ENCODE measurements around the gene BTF3.

BTF3 gene

DNA sequence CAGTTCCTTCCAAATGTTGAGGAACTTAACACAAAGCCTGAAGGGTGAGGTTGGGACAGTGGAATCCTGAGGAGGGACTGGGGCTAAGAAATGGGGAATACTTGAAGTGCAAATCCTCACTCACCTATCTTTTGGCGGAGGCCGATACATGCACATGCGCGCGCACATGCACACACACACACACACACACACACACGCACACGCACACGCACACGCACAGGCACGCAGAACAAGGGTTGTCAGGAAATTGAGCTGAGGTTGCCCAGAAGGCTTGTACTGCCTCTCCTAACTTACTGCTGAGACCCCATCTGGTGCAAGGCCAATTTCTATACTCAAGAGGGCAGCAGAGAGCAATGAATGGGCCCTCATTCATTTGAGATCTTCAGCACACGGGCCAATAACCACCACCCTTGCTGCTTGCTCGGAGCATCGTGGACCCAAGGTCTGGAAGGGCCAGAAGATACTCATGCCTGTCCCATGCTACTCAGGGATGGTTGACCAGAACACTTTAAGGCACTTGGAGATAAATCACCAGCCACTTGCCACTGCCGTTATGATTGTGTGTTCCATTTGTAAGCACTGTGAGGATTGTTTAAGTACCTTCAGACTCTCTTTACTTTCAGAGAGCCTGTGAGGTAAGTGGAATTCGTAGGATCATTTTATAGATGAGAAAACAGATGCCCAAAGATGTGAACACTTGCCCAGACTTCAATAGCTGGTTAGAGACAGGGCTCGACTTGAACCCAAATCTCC is 21.5 kb downstream of the BTF3 start:
- in situ Hi-C loops (cut with MboI; ENCODE audit: low sequenced_read_pairs), result no loop called here

DNA sequence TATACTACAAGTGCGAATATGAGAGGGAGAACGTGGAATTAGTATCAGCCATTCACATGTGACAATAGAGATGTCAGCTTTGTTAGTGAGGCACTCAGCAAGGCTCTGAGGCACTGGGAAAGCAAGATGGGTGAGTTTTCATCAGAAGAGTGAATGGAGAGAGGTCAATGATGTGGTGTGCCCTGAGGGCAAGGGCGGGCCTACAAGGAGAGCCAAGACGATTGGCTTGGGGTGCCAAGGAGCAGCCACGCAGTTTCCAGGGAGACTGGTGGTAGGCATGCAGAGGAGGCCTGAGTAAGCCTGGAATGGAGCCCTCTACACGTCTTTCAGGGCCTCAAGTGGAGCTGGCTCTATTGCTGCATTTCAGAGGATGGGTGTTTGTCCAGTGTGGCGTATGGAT is 24.7 kb downstream of the BTF3 start:
- in situ Hi-C loops (cut with MboI; ENCODE audit: low sequenced_read_pairs), result no loop called here

DNA sequence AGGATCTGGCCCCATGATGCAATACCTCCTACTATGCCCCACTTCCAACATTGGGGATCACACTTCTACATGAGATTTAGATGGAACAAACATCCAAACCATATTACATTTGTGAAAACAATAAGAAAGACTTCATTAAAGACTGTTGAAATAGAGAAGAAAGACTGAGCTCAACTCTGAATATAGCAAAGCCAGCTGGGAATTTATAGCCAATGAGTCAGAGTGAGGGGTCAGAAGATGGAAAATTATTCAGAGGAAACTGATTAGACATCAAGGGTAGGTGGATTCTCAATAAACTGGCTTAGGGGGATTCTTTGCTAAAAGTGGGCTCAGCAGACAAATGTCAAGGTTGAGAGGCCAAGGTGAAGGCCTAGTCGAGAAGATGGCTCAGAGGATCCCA is 25.6 kb downstream of the BTF3 start:
- in situ Hi-C loops (cut with MboI; ENCODE audit: low sequenced_read_pairs), result no loop called here

DNA sequence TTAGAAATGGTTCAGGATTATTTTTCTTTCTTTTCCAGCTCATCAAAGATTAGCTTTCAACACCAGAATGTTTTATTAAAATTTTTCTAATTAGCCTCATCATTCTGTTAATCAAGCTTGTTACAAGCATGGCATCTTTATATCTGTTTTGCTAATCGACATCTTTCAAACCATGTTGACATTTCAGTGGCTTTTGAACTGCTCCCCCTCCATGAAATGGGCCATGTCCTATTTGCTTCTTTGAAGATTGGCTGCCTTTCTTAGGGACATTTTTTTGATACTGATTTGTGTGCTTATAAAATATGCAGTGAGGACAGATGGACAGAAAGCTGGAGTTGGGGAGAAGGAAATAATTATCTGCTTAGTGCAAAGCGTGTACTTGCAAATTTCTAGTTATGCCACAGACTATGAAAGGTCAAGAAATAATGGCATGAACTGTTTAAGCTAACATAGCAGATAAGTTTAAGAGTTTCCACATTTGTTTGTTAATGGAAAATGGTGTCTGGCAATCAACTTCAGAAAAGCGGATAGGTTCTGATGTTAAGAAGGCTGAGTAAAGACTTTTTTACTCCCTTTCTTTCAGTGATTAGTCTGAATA is 27.5 kb downstream of the BTF3 start:
- in situ Hi-C loops (cut with MboI; ENCODE audit: low sequenced_read_pairs), result no loop called here

DNA sequence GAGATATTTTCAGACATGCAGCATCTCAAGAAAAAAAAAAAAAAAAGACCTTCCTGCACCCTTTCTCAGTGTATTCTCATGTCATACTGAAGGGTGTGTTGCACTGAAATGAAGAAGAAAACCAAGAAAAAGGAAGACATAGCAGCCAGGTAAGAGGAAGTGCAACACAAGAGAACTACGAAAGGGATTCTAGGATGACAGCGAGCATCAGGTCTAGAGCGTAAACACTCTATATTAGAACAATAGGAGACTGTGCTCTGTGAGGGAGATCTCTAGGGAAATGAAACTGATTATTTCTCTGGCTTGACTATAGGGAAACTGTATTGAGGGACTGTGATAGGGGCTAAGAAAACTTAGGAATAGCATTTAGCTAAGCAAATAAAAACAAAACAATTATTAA is 30.0 kb downstream of the BTF3 start:
- in situ Hi-C loops (cut with MboI; ENCODE audit: low sequenced_read_pairs), result no loop called here

DNA sequence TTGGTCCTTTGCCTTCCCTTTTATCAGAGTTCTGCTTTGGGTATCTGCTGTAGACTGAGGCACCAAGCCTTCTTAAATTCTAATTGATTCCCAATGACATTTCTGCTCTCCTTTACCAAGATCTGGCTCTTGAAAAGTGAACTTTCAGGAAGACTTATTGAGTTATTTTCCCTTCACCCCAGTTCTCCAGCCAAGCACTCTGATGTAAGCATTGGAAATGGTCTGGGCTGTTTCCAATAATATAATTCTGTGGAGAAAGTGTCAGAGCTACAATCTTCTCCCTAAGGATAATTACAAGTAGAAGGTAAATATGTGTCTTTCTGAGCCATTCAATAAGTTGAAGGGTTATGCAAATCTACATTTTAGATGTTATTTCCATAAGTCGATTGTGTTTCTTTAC is 30.8 kb downstream of the BTF3 start:
- in situ Hi-C loops (cut with MboI; ENCODE audit: low sequenced_read_pairs), result no loop called here

DNA sequence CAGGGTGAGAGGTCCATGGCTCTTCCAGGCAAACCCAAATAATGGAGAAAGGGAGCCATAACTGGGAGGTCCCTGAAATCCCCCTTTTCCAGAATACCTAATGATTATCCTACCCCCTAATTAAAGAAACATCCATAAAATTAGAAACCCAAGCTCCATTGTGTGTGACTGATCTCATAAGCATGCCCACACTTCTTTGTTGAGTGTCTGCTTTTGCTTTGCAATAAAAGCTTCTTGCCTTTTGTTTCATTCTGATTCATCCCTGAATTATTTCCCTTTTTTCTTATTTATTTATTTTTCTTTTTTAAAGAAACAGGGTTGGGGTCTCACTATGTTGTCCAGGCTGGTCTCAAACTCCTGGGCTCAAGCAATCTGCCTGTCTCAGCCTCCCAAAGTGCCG is 33.1 kb downstream of the BTF3 start:
- in situ Hi-C loops (cut with MboI; ENCODE audit: low sequenced_read_pairs), result no loop called here

DNA sequence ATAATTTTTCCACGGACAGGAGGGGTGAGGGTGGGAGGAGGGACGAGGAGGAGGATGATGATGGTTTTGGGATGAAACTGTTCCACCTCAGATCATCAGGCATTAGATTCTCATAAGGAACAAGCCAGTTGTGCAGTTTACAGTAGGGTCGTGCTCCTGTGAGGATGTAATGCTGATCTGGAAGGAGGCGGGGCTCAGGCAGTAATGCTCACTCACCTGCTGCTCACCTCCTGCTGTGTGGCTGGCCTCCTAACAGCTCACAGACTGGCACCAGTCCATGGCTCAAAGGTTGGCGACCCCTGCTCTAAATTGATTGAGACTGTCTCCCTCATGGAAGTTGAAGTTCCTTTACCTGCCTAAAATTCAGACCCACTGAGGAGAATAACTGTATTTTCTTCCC is 34.0 kb downstream of the BTF3 start:
- in situ Hi-C loops (cut with MboI; ENCODE audit: low sequenced_read_pairs), result no loop called here

DNA sequence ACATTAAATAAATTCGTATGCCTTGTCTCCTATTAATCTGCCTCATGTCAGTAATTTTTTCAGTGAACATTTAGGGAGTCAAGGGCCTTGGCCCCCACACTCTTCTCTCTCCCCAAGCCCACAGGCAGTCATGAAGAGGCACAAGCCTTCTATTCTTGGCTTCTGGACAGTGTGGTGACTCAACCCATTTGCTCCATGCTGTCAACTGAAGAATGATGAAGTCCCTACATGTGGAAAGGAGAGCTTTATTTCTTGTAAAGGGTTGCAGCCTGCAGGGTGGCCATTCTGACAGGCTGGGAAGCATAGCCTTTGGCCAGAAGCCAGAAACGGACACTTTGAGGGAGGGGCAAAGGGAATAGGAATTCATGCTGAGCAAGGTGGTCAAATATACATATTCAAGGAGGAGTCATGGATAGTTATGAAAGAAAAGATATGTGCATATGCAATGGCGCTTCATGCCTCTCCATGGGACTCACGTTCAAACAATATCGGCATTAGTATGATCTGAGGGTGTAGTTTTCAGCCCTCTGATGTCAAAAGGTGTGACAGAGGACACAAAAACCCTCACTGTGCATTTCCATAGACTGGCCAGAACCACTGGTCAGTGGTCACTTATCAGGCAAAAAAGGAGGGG is 35.9 kb downstream of the BTF3 start:
- in situ Hi-C loops (cut with MboI; ENCODE audit: low sequenced_read_pairs), result no loop called here

DNA sequence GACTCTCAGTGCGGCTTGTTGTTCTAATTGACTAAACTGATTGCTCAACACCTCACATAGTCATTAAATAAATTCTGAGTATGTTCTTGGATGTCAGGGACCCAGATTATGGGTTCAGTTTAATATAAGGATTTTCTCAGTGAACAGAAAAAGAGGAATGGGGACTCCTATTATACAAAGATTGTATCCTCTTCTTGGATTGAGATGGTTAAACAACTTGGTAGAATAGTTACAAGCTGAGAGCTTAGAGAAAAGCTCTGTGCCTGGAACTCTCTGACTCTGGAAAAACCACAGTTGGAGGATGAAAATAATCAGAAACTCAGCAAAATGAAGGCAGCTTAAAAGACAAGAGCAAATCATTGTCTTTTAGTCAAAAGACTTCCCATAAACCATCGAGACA is 36.7 kb downstream of the BTF3 start:
- in situ Hi-C loops (cut with MboI; ENCODE audit: low sequenced_read_pairs), result no loop called here

DNA sequence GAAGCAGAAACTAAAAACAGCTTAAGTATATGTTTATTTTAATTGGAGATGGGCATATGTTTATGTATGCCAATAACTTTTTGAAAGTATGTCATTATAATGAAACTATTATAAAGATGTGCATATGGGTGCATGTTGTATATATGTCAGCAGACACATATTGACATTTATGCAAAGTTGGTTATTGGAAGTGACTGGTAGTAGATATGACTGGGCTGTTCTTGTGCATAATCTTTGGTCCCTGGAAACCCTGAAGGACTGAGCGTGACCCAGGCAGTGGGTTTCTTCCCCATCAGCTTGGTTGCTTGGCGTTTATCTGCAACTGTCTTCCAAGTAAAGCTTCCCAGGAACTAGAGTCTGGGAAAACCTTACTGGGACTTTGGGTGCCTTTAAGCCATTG is 41.5 kb downstream of the BTF3 start:
- in situ Hi-C loops (cut with MboI; ENCODE audit: low sequenced_read_pairs), result no loop called here

DNA sequence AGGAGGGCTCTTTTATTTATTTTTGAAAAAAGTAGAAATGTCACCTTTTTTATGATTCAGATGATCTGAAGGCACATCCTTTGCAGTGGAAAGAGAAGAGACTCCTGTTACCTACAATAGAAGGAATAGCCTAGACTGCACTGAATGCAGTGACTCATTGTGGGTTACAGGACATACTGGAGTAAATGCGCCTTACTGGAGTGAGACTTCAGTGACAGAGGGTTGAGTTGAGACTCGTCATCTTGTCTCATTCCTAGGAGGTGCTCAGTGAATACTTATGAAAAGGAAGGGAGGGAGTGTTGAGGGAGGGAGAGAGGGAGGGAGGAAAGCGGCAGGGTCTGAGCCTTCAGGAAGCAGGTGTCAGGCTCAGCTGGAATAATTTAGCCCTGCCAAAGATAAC is 42.0 kb downstream of the BTF3 start:
- in situ Hi-C loops (cut with MboI; ENCODE audit: low sequenced_read_pairs), result no loop called here

DNA sequence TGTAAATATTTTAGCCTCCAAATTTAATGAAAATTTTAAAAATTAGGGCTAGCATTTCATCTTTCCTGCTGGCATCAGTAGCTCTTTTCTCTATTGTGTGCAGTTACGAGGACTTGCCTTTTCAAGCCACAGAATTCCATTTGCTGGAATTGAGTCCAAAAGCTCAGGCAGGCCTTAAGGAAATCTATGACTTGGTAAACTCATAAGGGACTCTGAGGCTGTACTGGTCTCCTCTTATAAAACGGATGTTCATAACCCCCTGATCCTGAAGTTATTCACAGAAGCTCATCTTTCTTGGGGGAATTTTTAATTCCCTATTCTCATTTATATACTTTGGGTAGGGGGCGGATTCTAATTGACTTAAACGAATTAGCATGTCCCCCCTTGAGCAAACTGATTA is 43.8 kb downstream of the BTF3 start:
- in situ Hi-C loops (cut with MboI; ENCODE audit: low sequenced_read_pairs), result no loop called here

DNA sequence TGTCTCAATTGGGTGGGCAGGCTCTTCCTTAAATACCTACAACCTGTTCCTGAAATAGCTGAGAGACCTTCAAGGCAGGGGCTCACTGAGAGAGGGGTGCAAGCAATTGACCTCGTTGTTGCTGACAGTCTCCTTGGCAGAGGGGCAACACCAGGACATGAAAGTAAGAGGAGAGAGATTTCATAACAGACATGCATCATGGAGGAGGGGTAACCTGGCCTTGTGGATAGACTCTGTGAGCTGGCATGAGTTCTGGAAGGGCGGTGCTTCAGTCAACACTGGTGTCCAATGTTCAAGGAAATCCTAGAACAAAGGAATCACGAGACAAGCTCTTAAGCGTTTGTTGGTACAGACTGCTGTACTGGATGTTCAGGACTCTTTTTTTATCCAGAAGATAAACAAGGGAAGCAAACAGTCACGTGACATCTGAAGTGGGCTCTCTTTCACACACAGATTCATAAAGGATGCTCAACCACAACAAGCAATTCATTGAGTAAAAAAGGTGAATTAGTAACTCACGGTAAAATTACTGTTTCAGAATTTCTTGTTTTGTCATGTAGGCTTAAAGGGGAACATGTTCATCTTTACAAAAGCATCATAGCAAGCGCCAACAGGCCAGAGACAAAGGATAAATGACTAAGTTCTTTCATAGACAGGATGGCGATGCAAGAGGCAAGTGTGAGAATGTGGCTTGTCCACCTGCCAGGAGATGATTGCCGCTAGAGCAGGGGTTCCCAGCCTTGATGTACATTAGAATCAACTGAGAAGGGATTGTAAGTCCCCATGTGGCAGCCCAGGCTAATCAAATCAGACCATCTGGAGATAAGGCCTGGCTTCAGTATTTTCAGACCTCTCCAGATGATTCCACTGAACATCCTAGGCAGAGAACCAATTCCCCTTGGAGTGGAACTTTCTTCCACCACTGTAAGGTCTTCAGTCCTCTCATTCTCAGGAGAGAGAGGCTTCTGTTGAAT is 46.5 kb downstream of the BTF3 start:
- in situ Hi-C loops (cut with MboI; ENCODE audit: low sequenced_read_pairs), result no loop called here

DNA sequence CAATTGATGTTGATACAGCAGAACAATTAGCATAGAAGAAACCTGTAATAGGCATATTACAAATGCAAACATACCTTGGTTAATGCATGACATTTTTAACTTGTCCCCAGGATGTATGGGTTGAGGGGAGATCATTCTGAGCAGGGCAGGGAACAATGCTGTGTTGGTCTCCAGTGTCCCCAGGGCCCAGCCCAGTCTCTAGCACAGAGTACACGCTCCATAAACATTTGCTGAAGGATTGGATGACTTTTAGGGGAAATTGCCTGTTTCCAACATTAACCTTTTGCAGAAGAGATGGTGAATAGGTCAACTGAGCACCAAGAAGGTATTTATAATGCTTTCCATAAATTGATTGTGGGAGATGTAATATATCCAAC is 47.1 kb downstream of the BTF3 start:
- in situ Hi-C loops (cut with MboI; ENCODE audit: low sequenced_read_pairs), result no loop called here

DNA sequence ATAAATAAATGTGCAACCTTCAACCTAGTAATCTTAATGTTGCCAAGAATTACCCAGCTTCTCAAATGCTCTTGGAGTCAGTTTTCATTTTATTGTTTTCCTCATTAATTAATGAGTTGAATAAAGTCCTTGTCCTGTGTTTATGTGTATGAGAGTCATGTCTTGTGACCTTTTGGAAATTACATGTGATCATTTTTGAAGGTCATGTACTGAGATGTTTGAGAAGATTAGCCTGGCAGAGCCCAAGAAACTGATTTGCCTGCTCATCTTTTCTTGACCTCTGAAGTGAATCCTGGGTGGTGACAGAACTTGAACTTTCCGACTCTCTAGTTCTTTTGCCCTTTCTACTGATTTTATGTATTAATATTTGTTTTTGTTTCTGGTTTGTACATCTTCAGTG is 51.8 kb downstream of the BTF3 start:
- in situ Hi-C loops (cut with MboI; ENCODE audit: low sequenced_read_pairs), result no loop called here

DNA sequence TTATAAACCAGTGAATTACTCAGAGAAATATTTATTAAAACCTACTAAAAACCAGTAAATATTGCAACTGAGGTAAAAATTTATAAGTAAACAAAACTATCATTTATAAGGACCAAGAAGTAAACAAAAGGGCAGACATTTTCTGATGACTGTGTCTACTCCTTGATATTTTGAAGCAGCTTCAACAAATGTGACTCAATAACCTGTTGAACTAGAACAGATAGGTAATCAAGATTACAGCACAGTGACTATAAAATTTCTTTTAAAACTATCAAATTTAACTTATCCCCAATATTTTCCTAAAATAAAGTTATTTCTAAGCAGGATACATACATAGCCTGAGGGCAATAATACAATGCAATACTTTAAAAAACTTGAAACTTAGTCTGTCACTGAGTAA is 54.4 kb downstream of the BTF3 start:
- in situ Hi-C loops (cut with MboI; ENCODE audit: low sequenced_read_pairs), result no loop called here
